Activated gamma-delta T cell (primary cell): ENCODE measurements around the gene CASZ1.

Experiments
- DNase-seq: peaks from one replicate; lab custom pipeline; 2025; lab: John Stamatoyannopoulos, UW

CASZ1 gene

GRCh38 chr1:10704368-10704882 lies 92.0 kb downstream of the CASZ1 start:
- no peak for DNase-seq

- DNase-seq, result no peak
These were observed 92.7 kb downstream of the CASZ1 start for GRCh38 chr1:10703702-10704101.

GRCh38 chr1:10701145-10701544 lies 95.3 kb downstream of the CASZ1 start:
- DNase-seq, result no peak

- no peak for DNase-seq
These were observed 97.0 kb downstream of the CASZ1 start for GRCh38 chr1:10699470-10699835.

GRCh38 chr1:10698726-10699469 lies 97.5 kb downstream of the CASZ1 start:
- no peak for DNase-seq

- no peak for DNase-seq
These were observed 98.8 kb downstream of the CASZ1 start for GRCh38 chr1:10697621-10698160.

- no peak for DNase-seq
These were observed 99.5 kb downstream of the CASZ1 start for GRCh38 chr1:10696977-10697376.

GRCh38 chr1:10694633-10695627 lies 101.5 kb downstream of the CASZ1 start:
- DNase-seq, result peak; percentile 74

GRCh38 chr1:10694274-10694632 lies 102.2 kb downstream of the CASZ1 start:
- peak; percentile 74 for DNase-seq

- DNase-seq, result peak; percentile 39
These were observed 102.8 kb downstream of the CASZ1 start for GRCh38 chr1:10693497-10694273.

- no peak for DNase-seq
These were observed 103.3 kb downstream of the CASZ1 start for GRCh38 chr1:10693152-10693496.

GRCh38 chr1:10692401-10693021 lies 103.9 kb downstream of the CASZ1 start:
- no peak for DNase-seq

GRCh38 chr1:10691740-10692125 lies 104.7 kb downstream of the CASZ1 start:
- DNase-seq, result no peak

- DNase-seq, result no peak
These were observed 105.2 kb downstream of the CASZ1 start for GRCh38 chr1:10691075-10691739.

- no peak for DNase-seq
These were observed 106.0 kb downstream of the CASZ1 start for GRCh38 chr1:10690484-10690883.

- no peak for DNase-seq
These were observed 108.0 kb downstream of the CASZ1 start for GRCh38 chr1:10688409-10688786.

- DNase-seq, result no peak
These were observed 108.6 kb downstream of the CASZ1 start for GRCh38 chr1:10687782-10688408.

- DNase-seq, result no peak
These were observed 109.2 kb downstream of the CASZ1 start for GRCh38 chr1:10687251-10687651.

- no peak for DNase-seq
These were observed 109.9 kb downstream of the CASZ1 start for GRCh38 chr1:10686404-10687040.
